GM23338 (cell line): ENCODE results near the gene ME2. TPM values are rescaled to one million over a fixed set of nuclear protein-coding genes. Genes with fewer than 3 reads are reported as not detected.
"Not testable (repeated sequence)": the region's sequence is repeated elsewhere in the genome, so short reads cannot be mapped to it uniquely, and the experiment has no call there.

Experiments used
- ATAC-seq: fragments of 200-7000 bp; cut with Tn5 transposase; 3 replicates; pipeline ENCODE4 v1.9.1; 2020
- DNase-seq: peaks from one replicate; pipeline ENCODE4 v3.0.0-alpha.2; 2015; ENCODE audit warnings: low spot score
- H2AFZ ChIP-seq: fragments of 200-600 bp; sonication (generic); 2 replicates; pipeline ENCODE4 v1.8.0; 2016; ENCODE audit warnings: antibody characterized with exemption, mild to moderate bottlenecking, moderate library complexity
- H3F3A ChIP-seq: fragments of 200-600 bp; sonication (generic); replicated peaks from 2 replicates; pipeline ENCODE4 v1.8.0; 2017; ENCODE audit warnings: antibody characterized with exemption, mixed run types, low read depth
- H3K27ac ChIP-seq: fragments of 200-600 bp; sonication (generic); 2 replicates; pipeline ENCODE4 v1.6.1; 2016; ENCODE audit warnings: low read depth
- H3K27me3 ChIP-seq: fragments of 200-600 bp; sonication (generic); 2 replicates; pipeline ENCODE4 v1.8.0; 2016; ENCODE audit warnings: mild to moderate bottlenecking, mixed run types, moderate library complexity; ENCODE audit not compliant: insufficient read depth
- H3K36me3 ChIP-seq: fragments of 200-600 bp; sonication (generic); 2 replicates; pipeline ENCODE4 v1.8.0; 2016; ENCODE audit warnings: mild to moderate bottlenecking; ENCODE audit not compliant: insufficient read depth
- H3K4me1 ChIP-seq: fragments of 200-600 bp; sonication (generic); 2 replicates; pipeline ENCODE4 v1.8.0; 2016; ENCODE audit warnings: mild to moderate bottlenecking, moderate library complexity; ENCODE audit not compliant: insufficient read depth
- H3K4me2 ChIP-seq: fragments of 200-600 bp; sonication (generic); 2 replicates; pipeline ENCODE4 v1.7.1; 2017; ENCODE audit warnings: mixed run types
- H3K4me3 ChIP-seq: fragments of 200-600 bp; sonication (generic); 2 replicates; pipeline ENCODE4 v1.6.1; 2016; ENCODE audit warnings: mixed run types
- H3K79me2 ChIP-seq: fragments of 200-600 bp; sonication (generic); replicated peaks from 2 replicates; pipeline ENCODE4 v1.8.0; 2017; ENCODE audit warnings: mild to moderate bottlenecking; ENCODE audit not compliant: insufficient read depth
- H3K9me2 ChIP-seq: fragments of 200-600 bp; sonication (generic); 2 replicates; pipeline ENCODE4 v1.8.0; 2017; ENCODE audit not compliant: insufficient read depth
- H4K20me1 ChIP-seq: fragments of 200-600 bp; sonication (generic); replicated peaks from 2 replicates; pipeline ENCODE4 v1.8.0; 2017; ENCODE audit warnings: mild to moderate bottlenecking; ENCODE audit not compliant: insufficient read depth
- H3K27ac Mint-ChIP-seq: 2 replicates; pipeline ENCODE4 v1.8.0; 2020; ENCODE audit warnings: inconsistent platforms, mild to moderate bottlenecking, moderate library complexity, mixed read lengths
- H3K27me3 Mint-ChIP-seq: 3 replicates; pipeline ENCODE4 v1.8.0; 2022; ENCODE audit warnings: low read depth, mild to moderate bottlenecking, moderate library complexity, mixed read lengths, inconsistent platforms; ENCODE audit not compliant: insufficient read depth, poor library complexity
- H3K36me3 Mint-ChIP-seq: 3 replicates; pipeline ENCODE4 v1.8.0; 2021; ENCODE audit warnings: low read depth, mild to moderate bottlenecking, inconsistent platforms, moderate library complexity, mixed read lengths
- H3K4me1 Mint-ChIP-seq: 3 replicates; pipeline ENCODE4 v1.8.0; 2020; ENCODE audit warnings: mild to moderate bottlenecking, inconsistent platforms, mixed read lengths
- H3K4me3 Mint-ChIP-seq: 3 replicates; pipeline ENCODE4 v1.8.0; 2021; ENCODE audit warnings: moderate library complexity, mild to moderate bottlenecking, inconsistent platforms, mixed read lengths
- H3K9me3 Mint-ChIP-seq: 3 replicates; pipeline ENCODE4 v1.8.0; 2020; ENCODE audit warnings: moderate library complexity, mild to moderate bottlenecking, inconsistent platforms, mixed read lengths
- polyA plus RNA-seq: library from polyadenylated mRNA; unstranded; fragments of >200 nt; fragmentation: Nextera tagmentation; extraction: Ambion mirVana; gene quantifications from 2 replicates; pipeline ENCODE4 v1.2.1, GENCODE V29; 2016
- small RNA-seq: library from RNA; depleted of rRNA; stranded (forward); fragments of <200 nt; gene quantifications from one replicate; pipeline ENCODE3, GENCODE V24; 2014; ENCODE audit warnings: low replicate concordance
- total RNA-seq: library from RNA; depleted of rRNA; stranded (reverse); fragments of >200 nt; shearing (Covaris generic); gene quantifications from 2 replicates; pipeline ENCODE4 v1.2.3, GENCODE V29; 2014; rRNA removed

Gene ME2
- total and polyA plus RNA-seq, 2 experiments from 2014 or later, result 61.0 to 102 TPM

- not testable (repeated sequence) for H3K36me3 Mint-ChIP-seq, H3K27ac ChIP-seq, H3K79me2 ChIP-seq, H3K4me1 Mint-ChIP-seq, H3K4me3 Mint-ChIP-seq, H2AFZ ChIP-seq, H3K4me3 ChIP-seq, H3F3A ChIP-seq, H4K20me1 ChIP-seq, ATAC-seq, H3K4me2 ChIP-seq, H3K9me2 ChIP-seq, H3K27ac Mint-ChIP-seq, H3K27me3 Mint-ChIP-seq, H3K27me3 ChIP-seq, DNase-seq, H3K36me3 ChIP-seq, H3K4me1 ChIP-seq
- H3K9me3 Mint-ChIP-seq, result peaks cover 18% of the 10 kb centered on the region
These were observed 124.3 kb downstream of the ME2 start for GRCh38 chr18:51003174-51003573.

Small RNA genes lying within 50 kb of the gene (small RNA-seq; reads per million reads assigned to genes)
- gene RF00019, result not detected

Other genes with a start within 250 kb of the ME2 start
- 0.80 and 2.0 TPM in 2 replicates for gene MRO, start 59.1 kb upstream of the ME2 start, total RNA-seq
- 0.68 and 0.78 TPM in 2 replicates for gene MRO, start 59.1 kb upstream of the ME2 start, polyA plus RNA-seq
- gene ELAC1, start 88.9 kb downstream of the ME2 start, total RNA-seq, result 3.2 and 3.8 TPM in 2 replicates
- 2.8 and 3.4 TPM in 2 replicates for gene ELAC1, start 88.9 kb downstream of the ME2 start, polyA plus RNA-seq
- 103 and 123 TPM in 2 replicates for gene SMAD4, start 151.1 kb downstream of the ME2 start, total RNA-seq
- 41.9 and 42.5 TPM in 2 replicates for gene SMAD4, start 151.1 kb downstream of the ME2 start, polyA plus RNA-seq